SKM-1 (cell line): Measurements from ENCODE around the gene STX18.

Experiments
- DNase-seq: peaks from one replicate; lab custom pipeline; 2025; ENCODE audit not compliant: unreplicated experiment; lab: John Stamatoyannopoulos, UW

Gene STX18

GRCh38 chr4:4386296-4386735, 155.5 kb downstream of the STX18 start:
- no peak for DNase-seq

- DNase-seq, result no peak
Measured at GRCh38 chr4:4385729-4386295, 156.0 kb downstream of the STX18 start.

DNA sequence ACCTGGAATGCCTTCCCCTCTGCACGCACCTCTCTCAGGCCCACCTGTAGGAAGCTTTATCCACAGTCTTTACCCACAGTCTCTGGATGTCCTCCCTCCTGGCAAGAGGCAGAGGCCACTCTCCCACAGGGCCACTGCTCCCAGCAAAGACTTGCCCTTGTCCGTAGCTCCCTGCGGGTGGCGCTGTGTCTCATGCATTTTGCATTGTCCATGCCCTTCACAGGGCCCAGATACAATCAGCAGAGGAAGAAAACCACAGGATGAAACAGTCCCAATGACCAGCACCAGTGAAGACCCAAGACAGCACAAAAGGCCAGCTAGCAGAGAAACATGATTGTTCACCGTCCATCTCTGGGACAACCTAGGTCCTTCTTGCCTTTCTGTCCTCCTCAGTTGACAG, 157.0 kb downstream of the STX18 start:
- DNase-seq, result no peak

- DNase-seq, result no peak
Measured at GRCh38 chr4:4383085-4383484, 158.8 kb downstream of the STX18 start.

DNA sequence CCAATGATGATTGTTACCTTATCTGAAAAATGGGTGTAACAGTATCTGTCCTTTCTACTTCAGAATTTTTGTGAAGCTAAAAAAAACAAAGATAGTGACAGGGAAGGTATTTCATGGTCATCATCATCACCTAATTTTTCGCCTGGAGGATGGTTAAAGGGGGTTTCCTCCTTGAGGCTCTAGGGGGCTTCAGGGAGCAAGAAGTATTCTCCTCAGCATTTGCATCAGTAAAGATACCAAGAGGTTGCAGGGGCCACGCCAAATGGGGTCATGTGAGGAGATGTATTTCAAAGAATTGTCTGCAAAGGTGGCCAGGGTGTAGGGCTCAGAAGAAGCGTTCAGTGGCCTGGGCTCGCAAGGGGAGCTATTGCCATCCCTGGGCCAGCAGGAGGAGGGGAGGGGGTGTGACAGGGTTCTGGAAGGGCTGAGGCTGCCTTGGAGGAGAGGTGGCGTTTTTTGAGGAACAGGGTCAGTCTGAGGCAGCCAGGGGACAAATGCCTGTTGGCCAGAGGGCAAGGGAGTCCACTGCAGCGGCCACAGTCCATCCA, 162.2 kb downstream of the STX18 start:
- DNase-seq, result no peak

DNA sequence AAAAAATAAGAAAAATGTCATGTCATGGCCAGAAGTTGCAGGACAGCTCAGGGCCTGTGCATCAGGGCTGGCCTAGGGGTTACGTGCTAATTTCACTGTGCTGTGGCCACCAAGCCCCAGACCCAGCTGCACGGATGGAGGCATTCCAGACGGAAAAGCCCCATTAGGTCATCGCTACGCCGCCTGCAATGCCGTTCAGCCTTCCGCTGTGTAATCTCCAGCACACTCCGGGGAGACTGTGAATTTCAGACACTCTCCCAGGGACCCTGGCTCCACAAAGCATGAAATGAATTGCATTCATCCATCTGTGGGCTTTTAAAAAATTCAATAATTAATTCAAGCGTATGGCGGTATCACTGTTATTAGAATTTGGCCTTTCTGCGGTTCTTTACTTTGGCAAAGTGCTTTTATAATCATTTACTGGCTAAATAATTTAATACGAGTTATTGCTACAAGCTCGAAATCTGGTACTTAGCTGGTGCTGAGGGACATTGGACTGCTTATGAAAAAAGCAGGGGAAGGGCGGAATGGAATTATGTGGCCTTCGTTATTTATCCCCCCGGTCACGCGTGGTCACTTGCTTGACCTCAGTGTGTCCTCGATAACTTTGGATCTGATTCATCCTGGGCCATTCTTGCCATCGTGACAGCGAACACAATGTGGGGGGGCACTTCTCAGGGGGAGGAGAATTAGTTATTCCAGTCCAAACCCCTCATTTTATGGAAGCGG, 164.0 kb downstream of the STX18 start:
- DNase-seq, result no peak

GRCh38 chr4:4377191-4377590, 164.7 kb downstream of the STX18 start:
- no peak for DNase-seq

GRCh38 chr4:4376074-4376473, 165.8 kb downstream of the STX18 start:
- no peak for DNase-seq

- DNase-seq, result no peak
Measured at GRCh38 chr4:4374388-4375098, 167.3 kb downstream of the STX18 start.
